C1 segment of cervical spinal cord (tissue), 14 donors: ENCODE results near the gene UPK2.
"Not testable (repeated sequence)": the region's sequence is repeated elsewhere in the genome, so short reads cannot be mapped to it uniquely, and the experiment has no call there.

Source experiments
- DNase-seq, 14 donors: peaks; one replicate each; lab custom pipeline; 2025; lab: John Stamatoyannopoulos, UW

Gene UPK2

GRCh38 chr11:118938491-118939403 lies 17.4 kb upstream of the UPK2 start:
- no peak for DNase-seq

DNA sequence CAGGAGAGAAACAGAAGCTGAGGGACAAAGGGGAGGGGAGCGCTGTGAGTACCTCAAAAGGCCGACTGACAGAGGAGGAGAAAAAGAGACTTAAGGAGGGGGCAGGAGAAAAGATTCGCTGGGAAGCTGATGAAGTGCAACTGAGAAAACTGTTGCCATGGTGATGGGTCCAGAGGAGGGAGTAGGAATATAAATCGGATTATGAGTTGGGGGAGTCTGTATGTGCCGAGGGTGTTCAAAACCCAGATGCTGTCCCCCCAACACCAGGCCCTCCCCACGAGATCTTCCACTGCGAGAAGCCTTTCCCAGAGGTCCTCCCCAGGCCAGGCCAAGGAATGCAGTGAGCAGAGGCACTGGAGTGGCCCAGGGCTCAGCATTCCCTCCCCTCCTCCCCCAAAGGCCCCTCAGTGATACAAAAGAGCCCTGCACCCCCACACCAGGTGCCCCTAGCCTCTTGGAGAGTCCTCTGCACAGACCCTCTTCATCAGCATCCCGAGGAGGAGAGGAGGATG lies 16.6 kb upstream of the UPK2 start:
- DNase-seq, result no peak

GRCh38 chr11:118939953-118940598 lies 16.0 kb upstream of the UPK2 start:
- DNase-seq, result peak in 2 of 14 donors; percentile 10 to 27

DNA sequence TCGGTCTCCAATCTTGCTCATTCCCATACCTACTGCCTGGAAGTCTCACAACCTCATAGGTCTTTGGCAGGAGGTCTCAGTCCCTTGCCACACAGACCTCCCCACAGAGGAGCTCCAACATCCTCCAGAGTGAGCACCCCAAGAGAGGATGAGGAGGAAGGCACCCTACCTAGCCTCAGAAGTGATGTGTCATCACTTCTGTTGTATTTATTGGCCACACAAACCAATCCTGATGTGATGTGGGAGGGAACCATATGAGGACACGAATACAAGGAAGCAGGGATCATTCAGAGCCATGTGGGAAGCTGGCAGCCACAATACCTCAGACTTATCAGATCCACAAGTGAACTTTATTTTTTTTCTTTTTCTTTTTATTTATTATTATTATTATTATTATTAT lies 9.0 kb upstream of the UPK2 start:
- DNase-seq, result no peak

- DNase-seq, result no peak
Observed at GRCh38 chr11:118948000-118948399, 8.1 kb upstream of the UPK2 start.

GRCh38 chr11:118953265-118953664 lies 2.8 kb upstream of the UPK2 start:
- peak in 10 of 14 donors; percentile 2 to 74 (median 18) for DNase-seq

DNA sequence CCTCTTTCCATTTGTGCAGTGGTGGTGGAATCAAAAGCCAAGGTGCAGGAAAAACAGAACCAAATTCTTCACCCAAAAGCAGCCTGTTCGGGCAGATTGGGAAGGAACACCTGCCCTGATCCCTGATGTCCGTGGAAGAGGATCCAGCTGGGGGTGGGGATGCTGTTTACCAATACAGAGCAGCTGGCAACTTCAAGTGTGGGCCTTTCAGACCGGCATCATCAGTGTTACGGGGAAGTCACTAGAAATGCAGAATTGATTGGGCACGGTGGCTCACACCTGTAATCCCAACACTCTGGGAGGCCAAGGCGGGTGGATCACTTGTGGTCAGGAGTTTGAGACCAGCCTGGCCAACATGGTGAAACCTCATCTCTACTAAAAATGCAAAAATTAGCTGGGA lies 2.1 kb upstream of the UPK2 start:
- not testable (repeated sequence) for DNase-seq

DNA sequence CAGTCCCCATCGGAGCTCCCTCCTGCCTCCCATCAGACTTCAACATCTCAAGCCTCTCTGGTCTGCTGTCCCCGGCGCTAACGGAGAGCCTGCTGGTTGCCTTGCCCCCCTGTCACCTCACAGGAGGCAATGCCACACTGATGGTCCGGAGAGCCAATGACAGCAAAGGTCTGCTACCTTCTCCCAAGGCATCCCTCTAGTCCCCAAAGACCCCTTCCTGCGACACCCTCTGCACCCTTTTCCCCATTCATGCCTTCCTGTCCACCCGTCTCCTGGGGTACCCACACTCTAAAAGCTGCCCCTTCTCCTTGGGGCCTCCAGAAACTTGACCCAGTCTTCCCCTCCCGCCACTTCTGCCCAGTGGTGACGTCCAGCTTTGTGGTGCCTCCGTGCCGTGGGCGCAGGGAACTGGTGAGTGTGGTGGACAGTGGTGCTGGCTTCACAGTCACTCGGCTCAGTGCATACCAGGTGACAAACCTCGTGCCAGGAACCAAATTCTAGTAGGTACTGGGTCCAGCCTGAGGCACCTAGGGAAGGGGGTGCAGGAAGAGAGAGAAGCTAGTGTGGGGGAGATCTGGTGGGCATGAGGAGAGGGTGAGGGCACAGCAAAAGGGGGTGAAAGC lies 860 bp downstream of the UPK2 start:
- peak in 1 of 14 donors; percentile 20 for DNase-seq

GRCh38 chr11:118957549-118957948 lies 1.5 kb downstream of the UPK2 start:
- DNase-seq, result no peak

- no peak for DNase-seq
Observed at GRCh38 chr11:118957968-118958367, 1.9 kb downstream of the UPK2 start.

- DNase-seq, result no peak
Observed at GRCh38 chr11:118958577-118958976, 2.5 kb downstream of the UPK2 start.

DNA sequence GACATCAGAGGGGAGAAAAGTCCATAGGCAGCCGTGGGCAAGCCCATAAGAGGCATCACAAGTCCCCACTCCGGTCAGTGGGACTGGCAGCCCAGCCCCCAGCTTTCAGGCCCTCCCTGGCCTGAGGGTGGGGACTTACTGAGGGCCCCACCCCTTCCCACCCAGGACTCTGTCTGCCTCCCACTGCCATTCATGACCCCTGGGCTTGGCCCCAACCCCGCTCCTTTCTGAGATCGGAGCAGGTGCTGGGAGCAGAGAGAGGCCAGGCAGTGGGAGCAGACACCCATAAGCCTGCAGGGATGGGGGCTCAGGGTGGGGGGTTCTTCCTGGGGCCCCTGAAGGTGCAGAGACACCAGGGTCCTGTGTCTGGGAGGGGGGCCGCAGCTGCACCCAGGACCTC lies 5.1 kb downstream of the UPK2 start:
- DNase-seq, result no peak

- DNase-seq, result no peak
Observed at GRCh38 chr11:118961591-118961990, 5.5 kb downstream of the UPK2 start.

GRCh38 chr11:118969508-118969907 lies 13.4 kb downstream of the UPK2 start:
- DNase-seq, result not testable (repeated sequence)

DNA sequence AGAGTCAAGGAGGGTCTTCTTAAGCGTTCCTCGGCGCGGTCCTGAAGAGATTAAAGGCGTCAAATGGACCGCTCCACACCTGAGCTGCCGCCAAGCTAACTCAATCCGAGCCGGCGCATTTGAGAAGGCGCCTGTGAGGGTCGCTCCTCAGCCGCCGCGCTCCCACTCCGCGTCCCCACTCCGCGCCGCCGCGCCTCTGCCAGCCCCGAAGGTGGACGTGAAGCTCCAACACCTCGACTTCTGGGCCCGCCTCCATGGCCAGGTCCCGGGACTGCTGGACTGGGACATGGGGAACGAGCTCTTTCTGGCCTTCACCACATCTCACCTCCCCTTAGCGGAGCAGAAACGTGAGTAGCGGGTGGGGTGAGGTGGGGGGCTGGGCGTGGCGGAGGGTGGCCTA lies 15.5 kb downstream of the UPK2 start, which contains the start of gene FOXR1:
Gene FOXR1, plus strand, starts transcription at position 116 of the 400 bp plus-strand sequence. Its CDS starts 171 bp downstream, at position 287.
- DNase-seq, result no peak

GRCh38 chr11:118973985-118974384 lies 17.9 kb downstream of the UPK2 start:
- DNase-seq, result no peak

- DNase-seq, result no peak
Observed at GRCh38 chr11:118975771-118976709, 19.9 kb downstream of the UPK2 start.

DNA sequence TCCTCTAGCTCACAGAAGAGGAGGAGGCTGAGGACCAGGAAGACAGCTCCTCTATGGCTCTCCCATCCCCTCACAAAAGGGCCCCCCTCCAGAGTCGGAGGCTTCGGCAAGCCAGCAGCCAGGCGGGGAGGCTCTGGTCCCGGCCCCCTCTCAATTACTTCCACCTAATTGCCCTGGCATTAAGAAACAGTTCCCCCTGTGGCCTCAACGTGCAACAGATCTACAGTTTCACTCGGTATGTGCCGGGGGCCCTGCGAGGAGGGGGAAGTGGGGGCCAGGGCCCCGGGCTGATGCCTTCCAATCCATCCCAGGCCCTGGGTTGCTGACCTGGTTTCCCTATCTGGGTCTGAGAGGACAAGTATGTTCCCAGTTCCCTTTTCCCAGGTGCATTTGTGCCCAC lies 23.3 kb downstream of the UPK2 start:
- no peak for DNase-seq

- peak in 3 of 14 donors; percentile 7 to 25 (median 13) for DNase-seq
Observed at GRCh38 chr11:118980191-118980881, 24.2 kb downstream of the UPK2 start.

GRCh38 chr11:118984337-118984736 lies 28.2 kb downstream of the UPK2 start:
- not testable (repeated sequence) for DNase-seq
